Activated gamma-delta T cell treated with anti-CD3 and anti-CD28 coated beads, Interleukin-2, amount 50 U/mL, for 16 hours (primary cell): ENCODE results near the gene ZFYVE28.

Source experiments
- DNase-seq: peaks from one replicate; pipeline ENCODE4 v3.0.0-alpha.2; 2020; ENCODE audit warnings: low read depth

Gene ZFYVE28

DNA sequence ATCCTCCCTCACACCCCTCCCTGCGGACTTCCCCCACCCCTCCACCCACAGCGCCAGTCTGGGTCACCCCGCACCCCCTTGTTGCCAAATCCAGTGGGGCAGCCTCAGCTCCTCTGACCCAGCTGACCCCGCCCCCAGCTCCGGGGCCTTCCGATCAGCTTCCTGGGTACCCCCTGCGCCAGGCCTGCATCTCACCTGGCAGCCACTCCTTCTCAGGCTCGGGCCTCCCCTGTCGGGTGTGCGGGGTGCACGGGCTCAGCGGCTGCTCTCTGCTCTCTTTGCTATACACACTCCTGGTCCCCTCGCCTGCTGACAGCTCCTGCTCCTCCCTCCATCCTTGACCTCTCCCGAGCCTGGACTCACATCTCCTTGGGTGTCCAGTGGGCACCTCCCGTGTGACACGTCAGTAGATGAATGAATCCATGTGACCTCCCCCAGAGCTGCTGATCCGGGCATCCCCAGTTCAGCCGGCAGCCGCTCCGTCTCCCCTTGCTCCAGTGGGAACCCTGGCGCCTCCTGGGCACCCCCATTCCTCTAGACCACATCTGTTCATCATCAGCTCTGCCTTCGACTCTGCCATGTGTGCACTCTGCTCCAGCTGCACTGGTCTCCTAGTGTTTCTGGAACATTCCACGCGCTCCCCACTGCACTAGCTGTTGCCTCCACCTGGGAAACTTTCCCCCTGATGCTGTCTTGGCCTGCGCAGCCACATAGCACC is 10.2 kb upstream of the ZFYVE28 start:
- DNase-seq: no peak

DNA sequence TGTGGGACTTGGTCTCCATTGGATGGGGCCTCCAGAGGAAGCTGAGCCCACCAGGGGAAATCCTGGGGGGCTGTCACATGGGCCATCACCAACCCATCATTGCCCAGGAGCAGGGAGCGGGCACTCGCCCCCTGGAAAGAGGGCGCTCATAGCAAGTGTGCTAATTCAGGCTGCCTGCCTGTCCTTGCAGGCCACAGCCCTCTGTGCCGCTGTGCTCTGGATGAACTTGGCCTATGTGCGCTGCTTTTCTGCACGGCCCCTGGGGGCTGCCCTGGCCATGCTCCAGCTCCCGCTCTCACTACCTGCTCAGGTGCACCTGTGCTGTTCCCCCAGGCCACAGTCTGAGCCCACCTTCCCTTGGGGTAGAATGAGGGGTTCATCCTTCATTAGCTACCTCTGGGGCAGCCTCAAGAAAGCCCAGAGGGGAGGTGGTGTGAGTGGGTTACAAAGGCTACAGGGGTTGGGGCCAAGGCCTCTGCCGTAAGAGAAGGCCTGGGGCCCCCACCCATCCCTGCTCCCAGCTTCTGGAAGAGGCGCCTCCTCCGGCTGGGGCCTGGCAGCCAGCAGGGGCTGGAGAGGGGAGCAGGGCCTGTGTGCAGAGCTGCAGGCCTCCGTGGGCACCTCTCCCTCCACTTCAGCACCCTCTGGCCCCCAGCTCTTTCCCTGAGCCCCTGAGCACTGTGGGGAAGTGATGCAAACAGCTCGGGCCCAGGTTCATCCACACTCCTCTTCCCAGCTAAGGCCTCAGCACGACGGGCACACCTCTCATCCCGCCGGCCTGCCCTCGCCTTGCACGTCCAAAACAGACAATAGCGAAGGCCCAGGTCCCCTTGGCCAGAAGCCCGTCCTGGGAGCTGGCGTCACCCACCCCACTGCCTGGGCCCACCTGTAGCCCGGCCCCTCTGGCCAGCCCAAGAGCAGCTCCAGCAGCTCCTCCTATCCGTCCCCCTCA is 9.2 kb upstream of the ZFYVE28 start:
- no peak for DNase-seq

DNA sequence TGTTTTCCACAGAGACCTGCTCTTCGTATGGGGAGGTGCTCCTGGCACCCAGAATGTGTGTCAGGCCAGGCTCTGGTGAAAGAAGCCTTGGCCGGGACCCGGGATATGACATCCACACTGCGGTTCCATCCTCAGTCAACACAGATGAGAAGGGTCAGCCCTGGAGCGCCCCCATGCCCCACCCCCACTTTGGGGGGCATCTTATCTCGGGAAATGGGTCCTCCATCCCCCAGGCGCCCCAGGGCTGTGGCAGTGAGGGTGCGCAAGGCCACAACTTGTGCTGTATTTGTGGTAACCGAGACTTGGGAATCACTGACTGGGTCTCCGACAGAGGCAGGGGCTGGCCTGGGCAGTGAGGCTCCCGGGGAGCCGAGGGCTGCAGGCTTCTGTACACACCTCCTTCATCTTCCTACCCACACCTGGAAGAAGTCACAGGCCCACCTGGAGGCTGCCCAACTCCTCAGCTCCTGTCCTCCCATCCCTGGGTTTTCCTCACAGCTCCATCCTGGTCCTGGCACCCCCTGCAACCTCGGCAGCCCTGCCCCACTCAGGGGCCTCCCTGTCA is 8.3 kb upstream of the ZFYVE28 start:
- DNase-seq: no peak

DNA sequence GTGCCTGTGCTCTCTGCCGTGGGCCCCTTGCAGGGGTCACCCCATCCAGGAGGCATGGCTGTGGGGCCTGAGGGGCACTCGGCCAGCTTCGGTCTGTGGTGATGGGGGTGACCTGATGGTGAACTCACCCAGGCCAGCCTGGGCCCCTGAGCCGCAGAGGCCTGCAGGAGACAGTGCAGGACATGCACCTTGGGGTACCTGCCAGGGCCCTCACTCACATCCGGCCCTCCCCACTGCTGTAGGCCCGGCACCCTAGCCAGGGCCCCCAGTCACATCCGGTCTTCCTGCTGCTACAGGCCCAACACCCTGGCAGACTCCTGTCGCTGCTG is 7.6 kb upstream of the ZFYVE28 start:
- no peak for DNase-seq

DNA sequence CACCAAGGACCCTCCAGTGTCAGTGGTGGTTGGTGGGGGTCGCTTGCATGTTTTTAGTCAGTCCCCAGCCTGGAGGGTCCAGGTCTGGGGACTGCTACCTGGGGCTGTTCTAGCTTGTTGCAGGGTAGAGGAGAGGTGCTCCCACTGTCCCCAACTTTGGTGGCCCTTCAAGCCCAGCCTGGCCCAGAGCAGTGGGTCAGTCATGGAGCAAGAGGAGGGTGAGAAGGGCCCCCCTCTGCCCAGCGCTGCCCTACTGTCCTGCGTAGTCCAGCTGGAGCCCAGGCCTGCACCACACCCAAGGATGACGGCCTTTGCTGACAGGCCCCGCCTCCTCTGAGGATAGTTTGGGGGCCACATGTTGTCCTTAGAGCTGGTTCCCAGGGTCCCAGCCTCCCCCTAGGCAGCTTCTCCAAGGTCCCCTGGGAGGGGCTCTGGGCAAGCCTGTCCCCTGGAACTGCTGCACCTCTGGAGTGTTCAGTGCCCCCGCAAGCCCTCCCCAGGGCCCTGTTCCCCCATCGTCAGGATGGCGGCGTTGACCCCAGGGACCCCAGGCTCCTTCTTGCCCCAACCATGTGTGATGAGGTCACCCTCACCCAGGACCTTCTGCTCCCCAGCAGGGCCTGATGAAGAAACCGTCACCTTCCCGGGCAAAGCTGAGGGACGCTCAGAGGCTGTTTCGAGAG is 7.1 kb upstream of the ZFYVE28 start:
- DNase-seq: no peak

DNA sequence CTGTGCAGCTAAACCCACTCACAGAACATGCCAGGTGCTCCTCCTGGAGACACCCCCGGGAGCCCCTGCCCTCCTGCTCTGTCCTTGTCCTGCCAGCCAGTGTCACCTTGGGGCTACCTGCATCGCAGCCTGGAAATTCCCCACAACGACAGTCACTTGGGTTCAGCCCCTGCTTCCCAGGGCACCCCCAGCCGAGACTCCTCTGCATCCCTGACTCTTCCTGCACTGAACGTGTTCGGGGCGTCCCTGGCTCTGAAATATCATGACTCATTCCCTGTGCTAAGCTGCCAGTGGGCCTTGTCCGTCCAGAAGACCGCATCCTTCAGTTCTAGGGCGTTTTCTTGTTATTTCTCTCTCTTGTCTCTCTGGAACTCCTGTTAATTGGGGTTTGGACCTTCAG is 6.1 kb upstream of the ZFYVE28 start:
- no peak for DNase-seq

DNA sequence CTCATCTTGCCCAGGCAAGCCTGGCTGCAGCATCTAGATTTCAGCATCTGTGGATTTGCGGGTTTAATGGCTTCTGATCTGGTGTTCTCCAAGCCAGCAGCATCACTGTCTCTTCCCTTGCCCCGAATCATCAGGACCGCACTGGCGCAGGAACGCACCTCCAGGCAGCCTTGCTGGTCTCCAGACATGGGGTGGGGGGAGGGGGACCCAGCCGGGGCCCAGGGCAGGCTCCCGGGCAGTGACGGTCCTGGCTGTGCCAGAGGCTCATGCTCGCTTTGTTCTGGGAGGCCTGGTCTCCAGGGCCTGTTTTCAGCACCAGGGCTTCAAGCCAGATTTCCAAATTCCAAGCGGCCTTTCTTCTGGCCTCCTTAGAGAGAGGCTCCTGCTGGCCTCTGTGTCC is 5.2 kb upstream of the ZFYVE28 start:
- DNase-seq: no peak

DNA sequence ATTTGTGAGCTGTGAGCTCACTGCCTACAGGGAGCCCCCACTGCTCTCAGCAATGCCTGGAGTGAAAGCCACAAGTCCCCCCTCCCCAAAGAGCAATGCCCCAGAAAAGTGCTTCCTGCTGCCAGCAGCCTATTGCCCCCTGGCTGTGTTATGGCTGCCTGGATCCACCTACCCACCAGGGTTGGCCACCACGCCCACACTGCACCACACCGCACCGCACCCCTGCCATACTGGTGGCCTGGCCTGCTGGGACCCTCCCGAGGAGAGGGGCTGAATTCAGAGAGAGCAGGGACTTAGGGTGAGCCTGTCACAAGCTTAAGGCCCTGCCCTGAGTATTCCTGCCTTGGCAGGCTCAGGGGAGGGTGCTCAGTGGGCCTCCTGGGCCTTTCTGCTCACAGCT is 4.6 kb upstream of the ZFYVE28 start:
- DNase-seq: no peak

DNA sequence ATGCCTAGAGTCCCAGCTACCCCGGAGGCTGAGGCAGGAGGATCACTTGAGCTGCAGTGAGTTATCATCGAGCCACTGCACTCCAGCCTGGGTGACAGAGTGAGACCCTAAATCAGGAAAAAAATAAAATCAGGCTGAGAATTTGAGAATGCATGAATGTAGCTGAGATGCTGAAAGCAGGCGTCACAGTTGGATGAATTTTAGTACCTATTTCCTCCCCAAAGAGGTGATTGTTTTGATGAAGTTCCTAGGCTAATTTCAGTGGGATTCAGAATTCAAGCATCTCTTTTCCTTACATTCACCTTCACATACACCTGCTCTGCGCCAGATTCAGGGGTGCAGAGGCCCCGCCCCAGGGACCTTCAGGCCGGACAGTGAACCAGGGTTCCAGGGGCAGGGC is 3.5 kb upstream of the ZFYVE28 start:
- no peak for DNase-seq

DNA sequence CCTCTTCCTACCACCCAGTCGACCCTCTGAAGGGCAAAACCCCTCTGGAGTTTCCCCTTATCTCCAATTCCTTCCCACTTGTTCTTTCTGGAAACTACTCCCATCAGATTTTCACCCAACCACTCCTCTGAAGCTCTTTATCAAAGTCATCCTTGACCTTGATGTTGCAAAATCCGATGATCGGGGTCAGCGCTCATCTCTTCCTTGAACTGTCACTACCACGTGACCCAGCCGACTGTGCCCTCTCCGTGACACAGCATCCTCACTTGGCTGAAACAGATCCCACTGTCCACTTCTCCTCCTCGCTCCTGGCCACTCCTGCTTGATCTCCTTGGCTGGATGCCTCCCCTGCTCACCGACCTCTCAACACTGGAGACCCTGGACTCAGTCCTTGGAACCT is 1.4 kb upstream of the ZFYVE28 start:
- DNase-seq: no peak

DNA sequence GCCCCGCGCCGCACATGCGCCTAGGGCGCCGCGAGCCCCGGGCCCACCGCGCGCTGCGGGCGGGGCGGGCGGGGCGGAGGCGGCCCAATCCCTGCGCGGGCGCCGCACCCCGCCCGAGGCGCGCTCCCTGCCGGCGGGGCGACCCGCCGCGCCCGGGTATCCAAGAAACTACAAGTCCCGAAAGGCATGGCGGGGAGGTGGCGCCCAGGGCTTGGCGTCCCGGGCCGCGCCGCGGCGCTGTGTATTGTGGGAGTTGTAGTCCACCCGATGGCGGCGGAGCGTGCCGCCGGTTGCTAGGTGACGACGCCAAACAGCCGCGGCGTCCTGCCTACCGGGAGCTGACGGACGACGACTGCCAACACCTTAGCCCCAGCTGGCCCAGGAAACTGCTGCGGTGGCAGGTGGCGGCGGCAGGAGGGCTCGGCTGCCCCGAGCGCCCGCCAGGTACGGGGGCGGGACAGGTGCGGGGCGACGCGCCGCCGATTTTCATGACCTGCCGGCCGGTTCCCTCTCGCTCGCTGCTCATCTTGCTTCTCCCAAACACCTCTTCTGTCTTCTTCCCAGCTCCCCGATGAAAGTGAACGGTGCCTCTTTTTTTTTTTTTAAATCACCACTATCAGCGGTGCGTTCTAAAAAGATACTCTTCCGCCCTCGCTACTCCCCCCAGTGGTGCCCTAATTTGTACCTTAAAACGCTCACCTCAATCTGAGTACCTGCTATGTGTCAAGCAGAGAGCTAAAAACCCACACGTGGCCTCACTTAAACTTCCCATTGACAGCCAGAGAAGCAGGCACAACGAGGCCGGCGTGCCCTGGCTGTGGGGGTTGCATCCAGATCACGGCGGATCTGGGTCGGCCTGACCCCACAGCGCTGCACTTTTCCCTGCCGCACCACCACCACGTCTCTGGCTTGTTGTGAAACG is 466 bp upstream of the ZFYVE28 start, which contains the start of gene CFAP99:
TSS of gene CFAP99 (plus strand) at position 306 of the 922 bp plus-strand sequence.
- DNase-seq: peak; percentile 96

DNA sequence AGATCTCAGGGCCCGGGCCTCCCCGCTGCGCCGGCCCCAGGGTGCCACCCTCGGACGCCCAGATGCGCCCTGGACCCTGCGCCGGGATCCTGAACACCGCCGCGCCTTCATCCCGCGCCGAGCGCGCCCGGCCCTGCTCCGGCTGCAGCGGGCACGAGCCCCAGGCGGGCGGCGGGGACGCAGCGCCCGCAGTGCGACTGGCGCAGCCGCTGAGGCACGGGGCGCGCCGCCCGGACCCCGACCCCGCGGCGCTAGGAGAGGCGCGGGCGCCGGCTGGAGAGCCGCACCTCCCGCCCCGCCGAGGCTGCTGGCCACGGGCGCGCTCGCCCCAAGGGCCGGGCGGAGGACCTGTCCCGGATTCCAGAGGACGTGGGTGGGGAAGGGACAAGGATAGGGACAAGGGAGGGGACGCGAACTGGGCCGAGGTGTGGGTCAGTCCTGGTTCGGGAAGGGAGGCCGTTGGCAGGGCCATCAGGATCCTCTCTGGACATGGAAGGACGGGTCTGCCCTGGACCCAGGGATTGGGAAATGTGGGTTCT is 1.1 kb downstream of the ZFYVE28 start:
- no peak for DNase-seq

DNA sequence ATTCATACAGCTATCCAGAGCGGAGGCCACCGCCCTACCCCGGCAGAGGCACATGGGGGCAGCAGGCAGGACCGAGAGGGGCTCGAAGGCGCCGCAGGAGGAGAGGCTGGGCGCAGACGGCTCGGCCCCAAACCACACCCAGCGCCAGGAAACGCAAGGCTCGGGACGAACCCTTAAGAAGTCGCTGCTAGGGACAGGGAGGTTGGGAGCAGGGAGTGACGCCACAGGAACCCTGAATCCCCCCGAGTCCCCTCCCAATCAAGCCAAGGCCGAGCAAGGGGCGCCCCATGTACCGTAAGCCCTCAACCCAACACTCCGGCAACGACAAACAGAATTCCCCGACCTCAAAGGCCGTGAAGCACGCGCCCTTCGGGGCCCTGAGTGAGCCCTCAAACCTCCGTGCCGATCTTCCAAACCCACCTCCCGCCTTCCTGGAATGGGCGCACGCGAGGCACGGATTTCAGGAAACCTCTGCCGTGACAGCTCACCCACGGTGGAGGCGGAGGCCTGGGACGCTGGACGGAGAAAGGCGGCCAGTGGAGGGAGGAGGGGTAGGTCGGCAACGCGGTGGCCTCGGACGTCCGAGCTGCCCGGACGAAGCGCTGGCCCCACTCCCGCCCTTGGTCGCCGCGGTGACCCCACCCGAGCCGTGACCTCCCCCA is 1.8 kb downstream of the ZFYVE28 start:
- DNase-seq: no peak

DNA sequence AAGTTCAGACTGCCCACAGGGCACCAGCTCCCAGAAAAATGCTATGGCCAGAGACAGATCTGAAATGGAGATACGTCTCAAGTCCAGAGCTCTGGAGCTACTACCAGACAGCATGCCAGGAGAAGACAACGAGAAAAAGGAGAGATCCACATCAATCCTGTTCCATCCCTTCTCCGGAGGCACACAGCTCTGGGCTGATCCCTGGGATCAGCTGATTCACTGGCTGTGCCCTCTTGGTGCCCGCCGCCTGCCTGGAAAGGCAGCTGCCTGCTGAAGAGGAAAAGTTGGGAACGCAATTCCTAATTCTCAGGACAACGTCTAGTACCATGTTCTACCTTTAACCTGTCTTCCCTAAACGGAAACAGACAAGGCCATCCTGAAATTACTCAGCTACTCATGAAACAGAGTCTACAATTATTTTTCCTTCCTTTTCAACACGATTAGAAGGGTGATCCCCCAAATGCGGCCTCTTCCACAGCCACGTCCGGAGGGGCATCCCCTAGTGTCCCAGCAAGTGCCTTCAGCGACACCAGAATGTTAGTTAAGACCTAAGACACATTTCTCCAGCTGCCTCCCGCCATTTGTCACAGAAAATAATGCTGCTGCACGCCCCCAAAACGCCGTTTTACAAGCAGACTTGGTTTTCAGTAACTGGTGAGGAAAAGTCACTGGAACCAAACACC is 2.4 kb downstream of the ZFYVE28 start:
- no peak for DNase-seq

DNA sequence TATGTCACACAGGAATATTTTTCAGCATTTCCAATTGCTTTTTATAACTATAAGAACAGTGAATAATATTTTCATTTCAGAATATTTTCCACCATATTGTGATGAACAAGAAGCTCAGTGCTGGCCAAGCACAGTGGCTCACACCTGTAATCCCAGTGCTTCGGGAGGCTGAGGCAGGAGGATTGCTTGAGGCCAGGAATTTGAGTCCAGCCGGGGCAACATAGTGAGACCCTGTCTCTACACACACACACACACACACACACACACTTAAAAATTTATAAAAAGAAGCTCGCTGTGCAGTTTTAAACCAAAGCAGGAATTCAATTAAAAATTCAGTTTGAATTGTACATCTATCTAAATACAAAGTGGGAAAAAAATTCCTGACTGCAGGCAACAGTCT is 3.2 kb downstream of the ZFYVE28 start:
- DNase-seq: no peak

DNA sequence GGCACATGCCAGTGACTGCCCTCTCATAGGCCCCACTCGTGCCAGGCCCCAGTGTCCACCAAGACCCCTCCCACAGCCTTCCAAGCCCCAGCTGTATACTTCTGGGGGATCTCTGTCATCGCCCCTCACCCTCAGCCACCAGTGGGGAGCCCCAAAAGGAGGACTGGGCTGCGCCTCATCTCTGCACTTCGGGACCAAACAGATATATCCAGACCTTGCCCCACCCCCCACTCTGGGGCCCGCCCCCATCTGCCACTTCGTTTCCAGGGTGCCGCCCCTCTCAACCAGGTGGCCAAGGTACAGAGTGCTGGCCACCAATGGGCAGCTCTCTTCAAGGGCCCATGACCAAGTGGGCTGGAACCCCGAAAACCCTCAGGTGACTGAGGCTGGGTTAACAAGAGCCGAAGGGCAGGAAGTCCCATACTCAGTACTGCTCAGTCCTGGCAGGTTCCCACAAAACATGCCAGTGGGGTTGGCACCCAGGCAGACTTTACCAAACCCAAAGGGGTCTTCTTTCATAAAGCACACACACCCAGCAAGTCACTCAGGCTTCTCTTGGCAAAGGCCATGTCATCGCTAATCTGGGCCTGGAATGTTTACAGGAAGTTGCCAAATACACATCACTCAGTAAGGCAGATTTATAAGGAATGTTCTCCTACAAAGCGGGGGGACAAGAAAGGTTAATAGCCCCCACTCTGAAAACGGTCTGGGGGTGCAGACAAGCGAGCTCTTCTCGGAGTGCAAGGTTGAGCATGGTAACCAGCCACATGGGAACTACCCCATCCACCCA is 4.4 kb downstream of the ZFYVE28 start:
- DNase-seq: no peak

DNA sequence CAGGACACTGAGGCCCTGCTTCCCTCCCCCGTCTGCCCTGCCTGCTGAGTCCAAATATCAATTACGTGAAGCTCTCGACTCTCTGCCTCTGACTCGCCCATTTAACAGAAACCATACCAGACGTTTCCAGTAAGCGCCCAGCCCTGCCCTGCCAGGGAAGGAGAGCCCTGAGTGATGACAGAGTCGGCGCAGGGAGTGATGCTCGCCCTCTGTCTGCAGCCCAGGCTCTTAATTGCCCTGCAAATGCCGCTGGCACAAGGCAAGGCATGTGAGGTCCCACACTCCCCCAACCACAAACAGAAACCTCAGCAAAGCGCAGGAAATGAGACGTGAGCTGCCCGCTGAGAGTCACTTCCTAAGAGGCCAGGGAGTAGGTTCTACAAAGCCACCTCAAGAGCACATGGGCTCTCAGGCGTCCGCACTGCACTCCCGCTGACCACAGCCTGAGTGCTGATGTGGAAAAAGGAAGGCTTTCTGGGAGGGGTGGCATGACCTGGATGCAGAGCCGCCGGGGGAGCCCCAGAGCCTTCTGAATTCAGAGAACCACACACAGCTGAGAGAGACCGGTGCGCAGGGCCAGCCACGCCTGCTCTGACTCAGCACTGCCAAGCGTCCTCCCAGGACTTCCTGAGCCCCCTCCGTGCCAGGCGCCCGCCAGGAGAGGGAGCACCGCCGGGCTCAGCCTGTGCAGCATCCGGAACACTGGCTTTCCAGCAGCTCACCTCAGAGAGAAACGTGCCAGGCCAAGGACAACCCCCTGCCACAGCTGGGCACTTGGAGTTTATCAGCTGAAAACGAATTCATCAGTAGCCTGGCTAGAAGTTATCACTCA is 5.3 kb downstream of the ZFYVE28 start:
- peak; percentile 82 for DNase-seq

DNA sequence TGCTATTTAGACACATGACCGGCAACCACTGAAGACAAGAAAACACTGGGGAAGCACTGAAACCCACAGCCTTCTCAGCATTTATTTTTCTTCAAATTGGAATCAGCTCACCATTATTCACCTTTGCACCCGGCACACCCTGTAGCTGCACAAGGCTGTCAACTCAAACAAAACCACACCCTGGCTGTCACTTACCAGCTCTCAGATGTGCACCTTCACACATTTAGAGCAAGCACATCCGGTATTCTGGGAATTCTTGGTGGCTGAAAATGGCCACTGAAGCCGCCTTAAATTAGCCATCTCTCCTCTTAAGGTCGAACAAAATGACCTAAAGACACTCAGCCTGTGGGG is 5.9 kb downstream of the ZFYVE28 start:
- DNase-seq: peak; percentile 43
